Measurements from ENCODE around the gene SOHLH1.
"Not testable (repeated sequence)": the region's sequence is repeated elsewhere in the genome, so short reads cannot be mapped to it uniquely, and the experiment has no call there.

SOHLH1 gene

DNA sequence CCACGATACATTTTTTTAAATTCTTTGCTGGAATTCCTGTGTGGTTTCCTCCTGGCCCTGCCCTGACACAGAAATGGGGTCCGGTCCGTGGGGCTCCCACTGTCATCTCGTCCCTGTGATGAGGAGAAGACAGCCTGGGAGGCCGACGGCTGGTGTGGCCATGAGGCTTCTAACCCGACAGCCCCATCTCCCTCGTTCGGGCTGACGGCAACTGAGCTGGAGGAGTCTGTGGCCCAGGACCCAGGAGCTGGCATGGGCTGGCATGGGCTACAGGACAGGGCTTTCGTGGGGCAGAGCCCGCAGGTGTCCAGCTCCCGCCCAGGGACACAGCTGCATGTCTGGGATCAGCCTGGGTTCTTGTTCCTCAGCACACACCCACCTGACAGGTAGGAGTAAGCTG lies 22.4 kb downstream of the SOHLH1 start:
- H3K9me2 ChIP-seq (replicated peaks; ENCODE audit: control insufficient read depth, low read length), result no peaks in the 10 kb centered on the region
- H3K27me3 ChIP-seq (ENCODE audit: control insufficient read depth, low read length), result no peaks in the 10 kb centered on the region

DNA sequence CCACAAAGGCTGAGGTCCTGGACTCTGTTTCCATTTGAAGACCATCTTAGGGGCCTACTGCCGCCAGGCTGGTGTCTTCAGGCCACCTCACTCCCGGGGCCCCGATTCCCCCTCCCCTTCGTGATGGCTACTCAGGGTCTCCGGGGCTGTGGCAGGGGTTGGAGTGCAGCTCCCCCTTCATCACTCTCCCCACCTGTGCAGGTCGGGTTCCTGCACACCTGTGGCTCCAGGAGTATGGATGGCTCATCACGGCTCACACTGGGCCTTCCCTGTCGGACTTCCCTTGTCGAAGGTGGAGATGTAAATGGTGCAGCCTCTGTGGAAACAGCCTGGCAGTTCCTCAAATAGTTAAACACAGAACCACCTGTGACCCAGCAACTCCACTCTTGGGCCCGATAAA lies 24.3 kb downstream of the SOHLH1 start:
- H3K9me3 ChIP-seq (ENCODE audit: control insufficient read depth, insufficient read depth, low read length), result no peaks in the 10 kb centered on the region
- no peak overlapping the region for H3K27ac ChIP-seq (ENCODE audit: low read depth, low read length)
- H3K79me2 ChIP-seq (ENCODE audit: control insufficient read depth, low read length), result no peaks in the 10 kb centered on the region
- no peaks in the 10 kb centered on the region for H3K36me3 ChIP-seq (ENCODE audit: control insufficient read depth, low read length)
- H3K4me3 ChIP-seq (ENCODE audit: low read length), result no peak overlapping the region
- H3K27me3 ChIP-seq (ENCODE audit: control insufficient read depth, low read length), result no peaks in the 10 kb centered on the region
- H3F3A ChIP-seq (ENCODE audit: control insufficient read depth, insufficient read depth), result no peaks in the 10 kb centered on the region
- no peaks in the 10 kb centered on the region for H3K4me1 ChIP-seq (ENCODE audit: control insufficient read depth, low read length)
- H4K20me1 ChIP-seq (ENCODE audit: control insufficient read depth, insufficient read depth, low read depth, low read length), result no peaks in the 10 kb centered on the region
- no peak for TF ChIP-seq EZH2phosphoT487 (IDR thresholded peaks at IDR 0.05; ENCODE audit: borderline replicate concordance, low read length)
- TF ChIP-seq, protein P1, sequence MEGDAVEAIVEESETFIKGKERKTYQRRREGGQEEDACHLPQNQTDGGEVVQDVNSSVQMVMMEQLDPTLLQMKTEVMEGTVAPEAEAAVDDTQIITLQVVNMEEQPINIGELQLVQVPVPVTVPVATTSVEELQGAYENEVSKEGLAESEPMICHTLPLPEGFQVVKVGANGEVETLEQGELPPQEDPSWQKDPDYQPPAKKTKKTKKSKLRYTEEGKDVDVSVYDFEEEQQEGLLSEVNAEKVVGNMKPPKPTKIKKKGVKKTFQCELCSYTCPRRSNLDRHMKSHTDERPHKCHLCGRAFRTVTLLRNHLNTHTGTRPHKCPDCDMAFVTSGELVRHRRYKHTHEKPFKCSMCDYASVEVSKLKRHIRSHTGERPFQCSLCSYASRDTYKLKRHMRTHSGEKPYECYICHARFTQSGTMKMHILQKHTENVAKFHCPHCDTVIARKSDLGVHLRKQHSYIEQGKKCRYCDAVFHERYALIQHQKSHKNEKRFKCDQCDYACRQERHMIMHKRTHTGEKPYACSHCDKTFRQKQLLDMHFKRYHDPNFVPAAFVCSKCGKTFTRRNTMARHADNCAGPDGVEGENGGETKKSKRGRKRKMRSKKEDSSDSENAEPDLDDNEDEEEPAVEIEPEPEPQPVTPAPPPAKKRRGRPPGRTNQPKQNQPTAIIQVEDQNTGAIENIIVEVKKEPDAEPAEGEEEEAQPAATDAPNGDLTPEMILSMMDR (IDR thresholded peaks at IDR 0.05; ENCODE audit: low read depth, low read length, poor library complexity, severe bottlenecking), result no peak
- no peaks in the 10 kb centered on the region for H3K9me2 ChIP-seq (replicated peaks; ENCODE audit: control insufficient read depth, low read length)
- no peak overlapping the region for H3K4me2 ChIP-seq (ENCODE audit: low read length)

More for the DNA sequence above, 22.4 kb downstream of the SOHLH1 start:
- Histone ChIP-seq H3F3A (ENCODE audit: control insufficient read depth, insufficient read depth) (no peaks in the 10 kb centered on the region), H3K36me3 (ENCODE audit: control insufficient read depth, low read length) (no peaks in the 10 kb centered on the region), H3K4me2 (ENCODE audit: low read length) (no peak overlapping the region), H3K4me3 (ENCODE audit: low read length) (no peak overlapping the region), H3K27ac (ENCODE audit: low read depth, low read length) (no peak overlapping the region), H3K4me1 (ENCODE audit: control insufficient read depth, low read length) (no peaks in the 10 kb centered on the region), H3K79me2 (ENCODE audit: control insufficient read depth, low read length) (no peaks in the 10 kb centered on the region), H4K20me1 (ENCODE audit: control insufficient read depth, insufficient read depth, low read depth, low read length) (no peaks in the 10 kb centered on the region), H3K9me3 (ENCODE audit: control insufficient read depth, insufficient read depth, low read length) (no peaks in the 10 kb centered on the region)
- TF ChIP-seq, protein P1 (IDR thresholded peaks at IDR 0.05; ENCODE audit: low read depth, low read length, poor library complexity, severe bottlenecking), result no peak
- TF ChIP-seq EZH2phosphoT487 (IDR thresholded peaks at IDR 0.05; ENCODE audit: borderline replicate concordance, low read length), result no peak

DNA sequence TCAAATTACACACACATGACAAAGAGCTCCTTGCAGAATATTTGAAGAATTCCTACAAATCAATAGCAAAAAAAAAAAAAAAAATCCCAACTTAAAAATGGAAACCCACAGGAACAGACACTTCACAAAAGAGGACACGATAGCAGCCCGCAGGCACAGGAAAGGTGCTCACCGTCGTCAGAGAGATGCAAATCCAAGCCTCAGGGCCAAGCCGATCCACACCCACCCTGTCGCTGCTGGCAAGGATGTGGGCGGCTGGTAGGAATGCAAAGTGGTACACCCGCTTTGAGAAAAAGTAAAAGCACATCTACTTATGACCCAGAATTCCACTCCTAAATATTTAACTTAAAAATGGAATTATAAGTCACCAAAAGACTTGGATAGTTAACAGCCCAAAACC lies 25.3 kb downstream of the SOHLH1 start:
- Histone ChIP-seq H3K27me3 (ENCODE audit: control insufficient read depth, low read length) (no peaks in the 10 kb centered on the region), H3K4me2 (ENCODE audit: low read length) (no peak overlapping the region), H3K9me2 (replicated peaks; ENCODE audit: control insufficient read depth, low read length) (no peaks in the 10 kb centered on the region), H3K79me2 (ENCODE audit: control insufficient read depth, low read length) (no peaks in the 10 kb centered on the region), H3K36me3 (ENCODE audit: control insufficient read depth, low read length) (no peaks in the 10 kb centered on the region), H3F3A (ENCODE audit: control insufficient read depth, insufficient read depth) (no peaks in the 10 kb centered on the region), H3K4me3 (ENCODE audit: low read length) (no peak overlapping the region), H3K9me3 (ENCODE audit: control insufficient read depth, insufficient read depth, low read length) (no peaks in the 10 kb centered on the region), H4K20me1 (ENCODE audit: control insufficient read depth, insufficient read depth, low read depth, low read length) (no peaks in the 10 kb centered on the region), H3K4me1 (ENCODE audit: control insufficient read depth, low read length) (no peaks in the 10 kb centered on the region), H3K27ac (ENCODE audit: low read depth, low read length) (no peak overlapping the region)
- no peak for TF ChIP-seq EZH2phosphoT487 (IDR thresholded peaks at IDR 0.05; ENCODE audit: borderline replicate concordance, low read length)
- TF ChIP-seq, protein P1 (IDR thresholded peaks at IDR 0.05; ENCODE audit: low read depth, low read length, poor library complexity, severe bottlenecking), result no peak

DNA sequence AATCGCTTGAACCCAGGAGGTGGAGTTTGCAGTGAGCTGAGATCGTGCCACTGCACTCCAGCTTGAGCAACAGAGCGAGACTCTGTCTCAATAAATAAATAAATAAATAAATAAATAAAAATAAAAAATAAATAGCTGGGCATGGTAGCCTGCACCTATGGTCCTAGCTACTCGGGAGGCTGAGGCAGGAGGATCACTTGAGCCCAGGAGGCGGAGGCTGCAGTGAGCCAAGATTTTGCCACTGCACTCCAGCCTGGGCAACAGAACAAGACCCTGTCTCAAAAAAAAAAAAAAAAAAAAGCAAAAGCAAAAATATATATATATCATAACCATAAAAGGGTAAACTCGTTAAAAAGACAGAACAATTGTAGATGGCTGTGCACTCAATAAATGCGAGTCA lies 26.5 kb downstream of the SOHLH1 start:
- not testable (repeated sequence) for H3K4me3 ChIP-seq (ENCODE audit: low read length); H3K9me3 ChIP-seq (ENCODE audit: control insufficient read depth, insufficient read depth, low read length); H3K36me3 ChIP-seq (ENCODE audit: control insufficient read depth, low read length); H4K20me1 ChIP-seq (ENCODE audit: control insufficient read depth, insufficient read depth, low read depth, low read length); H3F3A ChIP-seq (ENCODE audit: control insufficient read depth, insufficient read depth); H3K79me2 ChIP-seq (ENCODE audit: control insufficient read depth, low read length); H3K9me2 ChIP-seq (replicated peaks; ENCODE audit: control insufficient read depth, low read length); H3K4me1 ChIP-seq (ENCODE audit: control insufficient read depth, low read length); H3K4me2 ChIP-seq (ENCODE audit: low read length); H3K27ac ChIP-seq (ENCODE audit: low read depth, low read length); H3K27me3 ChIP-seq (ENCODE audit: control insufficient read depth, low read length)

Measured in DOHH2 (cell line).